Erythroblast (primary cell): ENCODE measurements around the gene LOXL3.

ENCODE experiments used
- GATA1 ChIP-seq: IDR thresholded peaks from 2 replicates; pipeline ENCODE4 v1.6.1; 2011; ENCODE audit warnings: low read depth, mild to moderate bottlenecking, control low read depth, low read length, moderate library complexity
- POLR2A ChIP-seq: IDR thresholded peaks from 2 replicates; pipeline ENCODE4 v1.6.1; 2011; ENCODE audit warnings: mild to moderate bottlenecking, low read length

DNA sequence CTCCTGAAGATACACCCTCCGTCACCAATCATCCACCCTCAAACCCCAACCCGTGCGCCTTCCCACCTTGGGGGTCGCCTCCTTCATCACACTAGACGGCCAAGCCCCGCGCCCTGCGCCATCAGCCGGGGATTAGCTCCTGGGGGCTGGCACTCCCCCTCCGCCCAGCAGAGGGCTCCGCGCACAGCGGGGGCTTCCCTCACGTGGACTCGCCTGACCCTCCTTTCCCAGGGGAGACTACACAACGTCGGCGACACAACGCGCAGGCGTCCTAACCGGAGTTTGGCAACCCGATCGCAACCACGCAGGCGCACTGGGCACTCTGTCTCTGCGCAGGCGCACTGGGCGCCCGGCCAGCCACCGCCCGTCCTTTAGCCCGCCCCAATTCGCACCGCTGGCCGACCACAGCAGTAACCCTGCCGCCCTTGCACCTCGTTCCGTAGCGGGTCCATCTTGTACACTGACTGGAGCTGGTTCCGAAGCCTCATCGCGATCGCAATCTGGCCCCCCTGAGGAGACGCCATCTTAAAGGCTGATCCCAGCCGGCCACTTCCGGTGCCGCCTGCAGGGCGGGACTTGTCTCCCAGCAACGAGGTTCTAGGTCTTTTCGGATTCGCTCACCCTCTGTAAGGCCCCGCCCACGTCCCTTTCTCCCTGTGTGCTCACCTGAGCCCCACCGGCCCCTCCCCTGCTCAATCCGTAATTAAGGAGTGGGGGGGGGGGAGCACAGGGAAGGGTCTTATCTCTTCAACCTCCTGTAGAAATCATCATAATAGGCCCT, 46.4 kb downstream of the LOXL3 start, which contains the start of gene PCGF1:
- peak; percentile 84 for TF ChIP-seq POLR2A
- no peak for TF ChIP-seq GATA1
